Measurements from ENCODE around the gene PTPN5.

The PTPN5 gene

GRCh38 chr11:18754308-18754707 lies 37.3 kb downstream of the PTPN5 start:
- TF ChIP-seq CTCF (IDR thresholded peaks at IDR 0.05; ENCODE audit: insufficient read depth, low read depth, low read length, missing control alignments): no peak
- peak; percentile 8 for DNase-seq (ENCODE audit: low read depth)
- H3K4me3 ChIP-seq (ENCODE audit: low read length): no peak overlapping the region

- no peak overlapping the region for H3K4me3 ChIP-seq (ENCODE audit: low read length)
- no peak for DNase-seq (ENCODE audit: low read depth)
- TF ChIP-seq CTCF (IDR thresholded peaks at IDR 0.05; ENCODE audit: insufficient read depth, low read depth, low read length, missing control alignments): no peak
These were observed 39.1 kb downstream of the PTPN5 start for GRCh38 chr11:18752502-18752901.

- no peak overlapping the region for H3K4me3 ChIP-seq (ENCODE audit: low read length)
- DNase-seq (ENCODE audit: low read depth): no peak
- no peak for TF ChIP-seq CTCF (IDR thresholded peaks at IDR 0.05; ENCODE audit: insufficient read depth, low read depth, low read length, missing control alignments)
These were observed 40.7 kb downstream of the PTPN5 start for GRCh38 chr11:18750944-18751343.

GRCh38 chr11:18749681-18750319 lies 41.8 kb downstream of the PTPN5 start:
- TF ChIP-seq CTCF (IDR thresholded peaks at IDR 0.05; ENCODE audit: insufficient read depth, low read depth, low read length, missing control alignments): no peak
- no peak overlapping the region for H3K4me3 ChIP-seq (ENCODE audit: low read length)
- peak; percentile 73 for DNase-seq (ENCODE audit: low read depth)

- H3K4me3 ChIP-seq (ENCODE audit: low read length): no peak overlapping the region
- peak; percentile 39 for DNase-seq (ENCODE audit: low read depth)
- TF ChIP-seq CTCF (IDR thresholded peaks at IDR 0.05; ENCODE audit: insufficient read depth, low read depth, low read length, missing control alignments): no peak
These were observed 42.7 kb downstream of the PTPN5 start for GRCh38 chr11:18748766-18749365.

GRCh38 chr11:18745251-18745650 lies 46.3 kb downstream of the PTPN5 start:
- no peak for TF ChIP-seq CTCF (IDR thresholded peaks at IDR 0.05; ENCODE audit: insufficient read depth, low read depth, low read length, missing control alignments)
- H3K4me3 ChIP-seq (ENCODE audit: low read length): no peak overlapping the region

More at GRCh38 chr11:18745251-18745650, 46.3 kb downstream of the PTPN5 start:
- DNase-seq (ENCODE audit: low read depth): no peak

Measured in epithelial cell of esophagus (primary cell).